T-helper 1 cell treated with Interleukin-12 subunit alpha and Interleukin-12 subunit beta and Interleukin-4 antibody, amounts not matched to agents 30 μg/mL and 1 μg/mL, for 36 hours (primary cell): ENCODE results near the gene KLRK1.
"Not testable (repeated sequence)": the region's sequence is repeated elsewhere in the genome, so short reads cannot be mapped to it uniquely, and the experiment has no call there.

ENCODE experiments used
- H3K27ac Mint-ChIP-seq: one replicate; pipeline ENCODE4 v1.8.0; 2021; ENCODE audit warnings: mild to moderate bottlenecking, mixed read lengths
- H3K27me3 Mint-ChIP-seq: one replicate; pipeline ENCODE4 v1.8.0; 2021; ENCODE audit warnings: low read depth, mixed read lengths
- H3K36me3 Mint-ChIP-seq: one replicate; pipeline ENCODE4 v1.8.0; 2021; ENCODE audit warnings: low read depth, mixed read lengths
- H3K4me1 Mint-ChIP-seq: one replicate; pipeline ENCODE4 v1.8.0; 2021; ENCODE audit warnings: low read depth, mixed read lengths
- H3K4me3 Mint-ChIP-seq: one replicate; pipeline ENCODE4 v1.8.0; 2021; ENCODE audit warnings: mild to moderate bottlenecking, moderate library complexity, mixed read lengths
- H3K9me3 Mint-ChIP-seq: one replicate; pipeline ENCODE4 v1.8.0; 2021; ENCODE audit warnings: mixed read lengths

The KLRK1 gene

DNA sequence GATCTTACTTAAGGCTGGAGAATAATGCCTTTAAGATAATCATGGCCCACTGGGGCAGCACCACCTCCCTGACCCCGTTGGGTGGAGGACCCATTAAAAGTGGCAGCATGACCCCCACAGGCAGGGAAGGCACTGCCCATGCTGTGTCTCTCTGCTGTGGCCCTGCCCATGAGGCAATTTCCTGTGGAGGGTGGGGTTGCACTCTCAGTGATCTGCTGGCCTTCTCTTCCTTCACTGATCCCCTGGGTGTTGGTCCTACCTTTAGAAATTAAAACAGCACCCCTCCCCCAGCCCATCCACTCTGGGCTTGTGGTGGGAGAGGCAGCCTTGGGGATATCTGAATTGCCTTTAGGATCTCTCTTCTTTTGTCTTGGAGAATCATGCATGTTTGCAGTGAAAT is 17.3 kb downstream of the KLRK1 start:
- H3K27me3 Mint-ChIP-seq = peaks cover 47% of the 10 kb centered on the region
- no peak overlapping the region for H3K27ac Mint-ChIP-seq
- no peak overlapping the region for H3K4me3 Mint-ChIP-seq
- peaks cover 3% of the 10 kb centered on the region for H3K4me1 Mint-ChIP-seq
- peaks cover 5% of the 10 kb centered on the region for H3K9me3 Mint-ChIP-seq
- no peaks in the 10 kb centered on the region for H3K36me3 Mint-ChIP-seq

DNA sequence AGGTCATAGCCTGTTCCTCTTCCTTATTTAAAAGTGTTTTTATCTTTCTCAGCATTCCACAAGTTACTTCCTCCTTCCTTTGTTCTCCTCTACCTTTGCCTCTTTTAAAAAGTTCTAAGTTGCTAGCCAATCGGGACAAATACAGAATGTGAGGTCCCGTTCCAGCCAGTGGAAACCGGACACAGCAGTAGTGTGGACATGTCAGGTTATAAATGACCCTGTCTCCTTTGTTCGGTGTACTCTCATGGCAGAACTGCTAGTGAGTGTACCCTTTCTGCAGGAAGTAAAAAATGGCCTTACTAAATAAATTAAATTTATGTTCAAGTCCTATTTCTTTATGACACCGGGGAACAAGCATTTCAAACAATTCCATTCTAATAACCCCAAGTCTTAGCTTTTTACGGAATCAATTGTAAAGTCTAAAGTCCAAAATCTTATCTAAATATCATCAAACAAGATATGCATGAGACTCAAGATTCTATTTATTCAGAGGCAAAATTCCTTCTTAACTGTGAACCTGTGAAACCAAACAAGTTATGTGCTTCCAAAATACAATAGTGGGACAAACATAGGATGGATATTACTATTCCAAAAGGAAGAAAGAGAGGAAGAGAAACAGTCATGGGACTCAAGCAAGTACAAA is 17.8 kb downstream of the KLRK1 start:
- not testable (repeated sequence) for H3K4me3 Mint-ChIP-seq, H3K36me3 Mint-ChIP-seq, H3K27ac Mint-ChIP-seq, H3K4me1 Mint-ChIP-seq, H3K9me3 Mint-ChIP-seq
- H3K27me3 Mint-ChIP-seq = peaks cover 47% of the 10 kb centered on the region

DNA sequence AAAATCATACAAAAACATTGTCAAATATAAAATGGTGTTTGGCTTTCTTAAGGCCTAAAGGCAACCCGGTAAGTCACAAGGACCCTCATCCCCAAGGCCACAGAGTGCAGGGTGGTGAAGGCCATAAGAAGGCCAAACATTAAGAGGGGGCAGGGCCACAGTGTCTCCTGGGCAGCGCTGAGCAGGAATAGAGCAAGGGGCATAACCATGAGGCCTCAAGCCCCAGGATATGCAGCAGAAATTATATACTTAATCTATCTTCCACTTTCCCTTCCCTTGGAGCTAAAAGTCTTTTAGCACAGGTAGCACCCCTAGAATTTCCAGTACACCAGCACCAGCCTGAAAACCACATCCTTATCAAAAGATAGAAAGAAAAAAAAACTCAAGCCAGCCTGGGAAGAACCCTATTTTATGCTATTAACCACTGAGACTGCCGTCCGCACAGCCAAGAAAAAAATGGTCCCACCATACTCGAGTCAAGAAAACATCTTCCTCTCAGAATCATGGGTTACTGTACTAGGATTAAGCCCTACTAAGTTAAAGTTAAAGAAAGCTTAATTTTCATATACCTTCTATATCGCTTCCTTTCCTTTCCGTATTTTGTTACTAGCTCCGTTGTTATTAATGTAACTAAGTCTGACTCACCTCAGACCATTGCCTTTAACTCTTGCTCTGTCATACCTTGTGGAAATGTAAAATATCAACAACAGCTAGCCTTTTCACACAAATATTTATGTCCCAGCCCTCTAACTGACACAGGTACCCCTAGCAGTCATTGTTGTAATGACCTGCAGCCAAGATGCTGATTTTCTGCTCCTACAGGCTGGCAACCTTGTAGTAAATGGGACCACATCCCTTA is 20.1 kb downstream of the KLRK1 start:
- Mint-ChIP-seq H3K36me3 (no peaks in the 10 kb centered on the region), H3K27ac (no peak overlapping the region), H3K4me1 (peaks cover 3% of the 10 kb centered on the region), H3K27me3 (peaks cover 39% of the 10 kb centered on the region), H3K4me3 (no peak overlapping the region), H3K9me3 (peaks cover 5% of the 10 kb centered on the region)

DNA sequence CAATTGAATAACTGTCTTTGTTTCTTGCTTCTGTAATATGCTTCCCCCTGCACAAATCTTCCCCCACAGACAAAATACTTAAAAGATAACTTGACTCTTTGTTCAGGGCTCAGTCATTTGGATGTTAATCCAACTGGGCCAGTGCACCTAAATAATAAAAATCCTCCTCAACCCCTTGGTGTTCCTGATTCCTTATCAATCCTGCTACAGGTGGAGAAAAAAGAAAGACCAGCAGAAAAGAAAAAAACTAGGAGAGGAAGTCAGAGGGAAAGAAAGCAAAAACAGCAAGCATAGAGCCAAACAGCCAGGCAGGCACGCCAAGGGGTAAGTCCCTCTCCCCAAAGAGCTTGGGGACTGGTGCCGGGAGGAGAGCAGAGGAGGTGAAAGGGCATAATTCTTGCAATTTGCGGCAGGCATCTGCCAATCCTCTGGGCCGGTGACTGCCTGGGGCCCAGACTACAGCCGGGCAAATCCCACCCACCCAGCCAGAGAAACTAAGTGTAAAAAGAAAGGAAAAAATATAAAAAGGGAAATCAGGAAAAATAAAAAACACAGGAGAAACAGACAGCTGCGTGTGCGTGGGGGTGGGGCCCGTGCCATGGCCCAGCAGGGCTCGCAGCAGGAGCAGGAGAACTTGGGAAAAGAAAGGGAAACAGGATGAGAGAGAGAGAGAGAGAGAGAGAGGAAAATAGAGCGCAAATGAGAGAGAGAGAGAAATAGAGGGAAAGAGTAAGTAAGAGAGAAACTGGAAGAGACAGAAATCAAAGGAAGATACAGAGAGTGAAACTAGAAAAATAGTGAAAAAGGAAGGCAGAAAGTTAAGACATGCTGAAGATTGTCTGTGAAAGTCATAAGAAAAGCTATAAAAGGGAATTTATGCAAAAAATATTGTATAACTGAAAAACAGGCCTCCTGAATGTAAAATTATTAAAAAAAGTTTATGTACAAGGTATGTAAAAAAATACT is 21.4 kb downstream of the KLRK1 start:
- Mint-ChIP-seq H3K27ac (no peak overlapping the region), H3K9me3 (peaks cover 5% of the 10 kb centered on the region), H3K36me3 (no peaks in the 10 kb centered on the region), H3K4me3 (no peak overlapping the region), H3K4me1 (peaks cover 3% of the 10 kb centered on the region), H3K27me3 (peaks cover 33% of the 10 kb centered on the region)

DNA sequence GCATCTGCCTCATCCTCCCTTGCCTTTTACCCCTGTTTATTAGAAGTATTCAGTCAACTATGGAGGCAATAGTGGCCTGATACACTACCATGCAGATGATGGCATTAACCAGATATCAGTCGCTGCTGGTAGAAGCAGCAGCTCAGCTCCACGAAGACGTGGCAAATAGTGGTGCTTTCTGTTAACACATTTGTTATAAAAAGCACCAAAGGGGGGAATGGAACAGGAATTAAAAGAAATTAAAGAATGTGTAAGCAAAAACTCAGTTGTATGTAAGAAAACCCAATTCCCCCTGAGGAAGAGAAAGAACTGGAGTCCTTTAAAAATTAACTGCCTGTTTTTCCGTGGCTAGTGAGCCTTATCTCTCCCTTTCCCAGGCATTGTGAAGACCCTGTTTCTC is 22.1 kb downstream of the KLRK1 start:
- H3K4me3 Mint-ChIP-seq, H3K4me1 Mint-ChIP-seq, H3K36me3 Mint-ChIP-seq, H3K9me3 Mint-ChIP-seq, H3K27ac Mint-ChIP-seq: not testable (repeated sequence)
- peaks cover 30% of the 10 kb centered on the region for H3K27me3 Mint-ChIP-seq

DNA sequence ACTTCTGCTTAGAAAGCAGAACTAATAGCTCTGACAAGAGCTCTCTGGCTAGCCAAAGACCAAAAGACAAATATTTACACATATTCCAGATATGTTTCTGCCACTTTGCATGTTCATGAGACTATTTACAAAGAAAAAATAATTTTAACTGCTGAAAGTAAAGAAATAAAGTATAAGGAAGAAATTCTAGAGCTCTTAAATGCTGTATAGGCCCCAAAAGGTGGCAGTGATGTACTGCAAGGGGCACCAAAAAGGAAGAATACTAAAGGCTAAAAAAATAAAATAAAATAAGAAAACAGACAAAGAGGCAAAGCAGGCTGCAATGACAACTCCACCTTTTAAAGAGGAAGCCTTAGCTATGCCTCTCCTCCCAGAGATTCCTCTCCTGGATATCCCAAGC is 23.0 kb downstream of the KLRK1 start:
- peaks cover 5% of the 10 kb centered on the region for H3K9me3 Mint-ChIP-seq
- H3K4me3 Mint-ChIP-seq = no peak overlapping the region
- H3K4me1 Mint-ChIP-seq = no peaks in the 10 kb centered on the region
- H3K27ac Mint-ChIP-seq = no peak overlapping the region
- H3K27me3 Mint-ChIP-seq = peaks cover 27% of the 10 kb centered on the region
- no peaks in the 10 kb centered on the region for H3K36me3 Mint-ChIP-seq

DNA sequence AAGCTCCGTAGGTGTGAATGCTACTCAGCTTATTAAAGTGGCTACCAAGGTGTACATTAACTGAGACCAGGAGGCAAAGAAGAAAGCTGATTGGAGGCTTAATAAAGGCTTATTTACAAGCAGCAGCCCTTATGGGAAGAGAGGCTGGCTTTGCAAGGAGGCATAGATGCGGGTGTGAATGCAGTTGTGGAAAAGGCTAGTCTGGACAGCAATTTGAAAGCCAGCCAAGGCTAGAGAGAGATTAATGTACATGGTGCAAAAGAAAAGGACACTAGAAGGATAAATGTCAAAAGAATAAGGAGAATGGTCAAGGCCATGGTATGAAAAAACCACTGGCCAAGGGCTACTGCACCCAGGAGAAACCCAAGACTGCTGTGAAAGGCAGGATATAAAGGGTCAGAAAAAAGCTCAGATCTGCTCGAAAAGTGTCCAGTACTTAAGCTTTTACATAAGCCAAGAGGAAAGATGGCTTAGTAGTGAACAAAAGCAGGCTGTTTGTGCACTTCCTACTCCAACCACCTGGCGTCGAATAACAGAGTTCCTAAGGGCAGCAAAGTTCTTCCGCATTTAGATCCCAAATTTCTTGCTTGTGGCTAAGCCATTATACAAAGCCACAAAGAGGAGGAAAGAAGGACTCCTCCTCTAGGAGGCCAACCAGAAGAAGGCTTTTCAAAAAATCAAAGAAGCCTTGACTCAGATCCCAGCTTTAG is 24.0 kb downstream of the KLRK1 start:
- H3K27ac Mint-ChIP-seq = no peak overlapping the region
- H3K9me3 Mint-ChIP-seq = peaks cover 5% of the 10 kb centered on the region
- no peaks in the 10 kb centered on the region for H3K36me3 Mint-ChIP-seq
- H3K4me3 Mint-ChIP-seq = no peak overlapping the region
- H3K4me1 Mint-ChIP-seq = no peaks in the 10 kb centered on the region
- peaks cover 29% of the 10 kb centered on the region for H3K27me3 Mint-ChIP-seq

DNA sequence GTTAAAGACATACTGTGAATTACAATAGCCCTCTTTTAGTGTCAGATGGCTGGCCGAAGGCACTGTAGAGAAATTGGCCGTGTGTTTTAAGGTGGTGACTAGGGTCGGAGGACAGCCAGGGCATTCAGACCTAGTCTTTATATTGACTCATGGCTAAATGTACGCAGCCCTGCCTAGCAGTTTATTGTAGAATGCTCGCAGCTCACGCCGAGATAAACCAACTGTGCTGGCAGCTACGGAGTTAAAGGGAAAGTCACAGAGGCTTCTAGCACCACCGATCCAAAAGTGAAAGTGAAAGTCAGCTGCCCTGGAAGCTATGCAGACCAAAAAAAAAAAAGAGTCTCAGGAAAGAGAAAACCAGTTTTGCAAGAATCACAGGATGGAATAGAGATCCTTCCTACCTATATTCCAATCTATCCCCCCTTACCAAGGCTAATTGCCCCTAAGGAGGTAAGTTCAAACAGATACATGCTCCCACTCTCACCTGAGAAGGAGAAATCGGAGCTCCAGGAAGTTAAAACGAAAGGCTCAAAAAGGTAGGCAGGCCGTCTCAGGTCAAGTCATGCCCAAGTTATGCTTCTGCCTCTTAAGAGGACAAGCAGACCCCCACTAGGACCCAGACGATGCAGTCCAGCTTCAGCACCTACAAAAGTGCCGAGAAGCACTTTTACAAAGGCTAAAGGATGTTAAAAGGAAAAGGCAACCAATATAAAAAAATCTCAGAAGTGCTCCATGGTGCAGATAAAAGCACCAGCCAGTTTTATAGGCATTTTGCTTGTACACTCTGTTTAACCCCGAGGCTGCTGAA is 24.8 kb downstream of the KLRK1 start:
- no peaks in the 10 kb centered on the region for H3K36me3 Mint-ChIP-seq
- no peak overlapping the region for H3K27ac Mint-ChIP-seq
- no peaks in the 10 kb centered on the region for H3K4me1 Mint-ChIP-seq

DNA sequence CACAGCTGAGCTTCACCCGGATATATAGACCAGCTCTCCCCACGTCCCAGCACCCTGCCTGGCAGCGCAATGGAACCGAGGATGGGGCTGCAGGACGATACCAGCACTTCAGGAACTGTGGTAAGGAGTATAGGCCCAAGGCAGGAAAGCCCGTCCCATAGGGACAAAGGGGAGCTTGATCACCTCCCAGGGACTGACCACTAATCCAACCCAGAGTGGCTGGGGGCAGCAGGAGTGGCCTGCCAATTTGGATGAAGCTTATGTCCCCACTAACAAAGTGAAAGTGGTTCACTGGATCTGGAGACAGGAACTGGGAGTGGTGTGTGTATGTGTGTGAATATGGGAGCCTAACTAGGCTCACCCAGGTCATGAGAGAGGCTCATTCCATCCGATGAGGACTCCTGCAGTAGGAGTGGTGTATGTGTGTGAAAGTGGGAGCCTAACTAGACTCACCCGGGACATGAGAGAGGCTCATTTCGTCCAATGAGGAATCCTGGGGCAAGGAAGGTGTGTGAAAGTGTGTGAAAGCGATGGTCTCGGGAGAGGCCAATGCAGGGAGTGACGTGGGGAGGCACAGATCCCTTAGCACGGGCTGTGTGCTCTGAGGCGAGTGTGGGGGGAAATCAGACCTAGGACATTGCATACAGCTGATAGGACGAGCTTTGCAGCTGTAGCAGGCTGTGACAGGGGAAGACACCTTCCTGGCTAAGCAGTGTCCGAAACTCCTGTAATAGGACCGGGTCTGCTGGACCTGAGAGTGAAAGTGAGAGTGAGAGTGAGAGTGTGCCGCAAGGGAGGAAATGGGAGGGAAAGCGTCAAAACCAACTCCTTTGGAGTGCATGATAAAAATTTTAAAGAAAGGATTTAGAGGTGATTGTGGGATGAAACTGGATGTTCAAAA is 25.7 kb downstream of the KLRK1 start:
- no peak overlapping the region for H3K27ac Mint-ChIP-seq
- H3K9me3 Mint-ChIP-seq = peaks cover 5% of the 10 kb centered on the region

More for the DNA sequence above, 24.8 kb downstream of the KLRK1 start:
- Mint-ChIP-seq H3K27me3 (peaks cover 34% of the 10 kb centered on the region), H3K9me3 (peaks cover 5% of the 10 kb centered on the region), H3K4me3 (no peak overlapping the region)

DNA sequence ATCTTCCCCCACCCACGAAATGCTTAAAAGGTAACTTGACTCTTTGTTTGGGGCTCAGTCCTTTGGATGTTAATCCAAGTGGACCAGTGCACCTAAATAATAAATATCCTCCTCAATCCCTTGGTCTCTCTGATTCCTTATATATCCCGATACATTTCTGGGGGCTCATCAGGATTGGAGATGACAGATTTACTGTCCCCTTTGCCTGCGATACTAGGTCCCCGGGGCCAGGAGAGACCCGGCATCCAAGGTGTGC is 26.3 kb downstream of the KLRK1 start:
- H3K36me3 Mint-ChIP-seq = no peaks in the 10 kb centered on the region
- peaks cover 5% of the 10 kb centered on the region for H3K9me3 Mint-ChIP-seq
- no peak overlapping the region for H3K4me3 Mint-ChIP-seq
- H3K4me1 Mint-ChIP-seq = no peaks in the 10 kb centered on the region
- H3K27ac Mint-ChIP-seq = no peak overlapping the region
- H3K27me3 Mint-ChIP-seq = peaks cover 36% of the 10 kb centered on the region

More for the DNA sequence above, 25.7 kb downstream of the KLRK1 start:
- no peak overlapping the region for H3K4me3 Mint-ChIP-seq
- H3K27me3 Mint-ChIP-seq = peaks cover 34% of the 10 kb centered on the region
- no peaks in the 10 kb centered on the region for H3K36me3 Mint-ChIP-seq
- H3K4me1 Mint-ChIP-seq = no peaks in the 10 kb centered on the region

DNA sequence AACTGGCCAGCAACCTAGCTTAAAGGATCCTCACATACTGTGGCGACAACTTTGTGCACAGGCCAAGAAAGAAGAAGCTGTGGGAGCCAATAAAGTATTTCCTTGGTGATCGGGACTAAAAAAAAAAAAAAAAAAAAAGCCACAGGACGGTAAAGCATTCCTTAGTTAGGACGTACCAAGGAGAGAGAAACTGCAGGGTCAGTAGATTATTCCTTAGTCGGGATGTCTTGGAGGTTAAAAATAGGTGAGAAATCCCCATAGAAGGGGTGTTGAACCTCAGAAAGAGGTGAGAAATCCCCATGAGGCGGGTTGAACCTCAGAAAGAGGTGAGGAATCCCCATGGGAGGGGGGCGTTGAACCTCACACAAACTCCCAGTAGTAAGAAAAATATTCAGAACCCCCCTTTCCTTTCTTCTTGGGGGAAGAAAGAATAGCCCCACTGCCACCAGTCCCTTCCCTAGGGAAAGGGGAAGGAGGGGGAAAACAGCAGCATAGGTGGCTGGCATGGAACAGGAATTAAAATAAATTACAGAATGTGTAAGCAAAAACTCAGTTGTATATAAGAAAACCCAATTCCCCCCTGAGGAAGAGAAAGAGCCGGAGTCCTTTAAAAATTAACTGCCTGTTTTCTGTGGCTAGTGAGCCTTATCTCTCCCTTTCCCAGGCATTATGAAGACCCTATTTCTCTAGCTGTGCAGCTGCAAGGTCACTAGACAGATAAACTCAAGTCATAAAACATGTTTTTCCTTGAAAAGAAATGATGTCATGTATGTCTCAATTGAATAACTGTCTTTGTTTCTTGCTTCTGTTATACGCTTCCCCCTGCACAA is 26.8 kb downstream of the KLRK1 start:
- Mint-ChIP-seq H3K36me3 (no peaks in the 10 kb centered on the region), H3K9me3 (peaks cover 2% of the 10 kb centered on the region), H3K4me3 (no peak overlapping the region), H3K27me3 (peaks cover 31% of the 10 kb centered on the region), H3K4me1 (no peaks in the 10 kb centered on the region), H3K27ac (no peak overlapping the region)

DNA sequence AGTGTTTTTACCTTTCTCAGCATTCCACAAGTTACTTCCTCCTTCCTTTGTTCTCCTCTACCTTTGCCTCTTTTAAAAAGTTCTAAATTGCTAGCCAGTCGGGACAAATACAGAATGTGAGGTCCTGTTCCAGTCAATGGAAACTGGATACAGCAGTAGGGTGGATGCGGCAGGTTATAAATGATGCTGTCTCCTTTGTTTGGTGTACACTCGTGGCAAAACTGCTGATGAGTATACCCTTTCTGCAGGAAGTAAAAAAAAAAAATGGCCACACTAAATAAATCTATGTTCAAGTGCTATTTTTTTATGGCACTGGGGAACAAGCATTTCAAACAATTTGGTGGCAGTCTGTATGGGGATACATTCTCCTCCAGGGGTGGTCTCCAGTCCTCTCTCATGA is 27.5 kb downstream of the KLRK1 start:
- H3K4me3 Mint-ChIP-seq = no peak overlapping the region

More for the DNA sequence above, 27.5 kb downstream of the KLRK1 start:
- H3K4me1 Mint-ChIP-seq = no peaks in the 10 kb centered on the region
- peaks cover 34% of the 10 kb centered on the region for H3K27me3 Mint-ChIP-seq
- no peaks in the 10 kb centered on the region for H3K9me3 Mint-ChIP-seq
- no peaks in the 10 kb centered on the region for H3K36me3 Mint-ChIP-seq
- no peak overlapping the region for H3K27ac Mint-ChIP-seq
